ENCODE measurements around the gene CSF3. TPM values are rescaled to one million over a fixed set of nuclear protein-coding genes. Genes with fewer than 3 reads are reported as not detected.

Gene CSF3
- total and polyA plus RNA-seq, 3 donors from 2014 or later: 0.80 to 3.6 (median 2.4) TPM

- no peak for DNase-seq
- peak overlapping the region; percentile 86 to 100 for H3K4me3 ChIP-seq
- H3K27me3 ChIP-seq: no peaks in the 10 kb centered on the region
- WGBS, 2 donors: 0% methylated on average over 15 of the region's 15 CpGs
- H3K27ac ChIP-seq: peak overlapping the region; percentile 75 to 91
- H3K4me1 ChIP-seq: peaks cover 16% of the 10 kb centered on the region
- TF ChIP-seq, protein P1, sequence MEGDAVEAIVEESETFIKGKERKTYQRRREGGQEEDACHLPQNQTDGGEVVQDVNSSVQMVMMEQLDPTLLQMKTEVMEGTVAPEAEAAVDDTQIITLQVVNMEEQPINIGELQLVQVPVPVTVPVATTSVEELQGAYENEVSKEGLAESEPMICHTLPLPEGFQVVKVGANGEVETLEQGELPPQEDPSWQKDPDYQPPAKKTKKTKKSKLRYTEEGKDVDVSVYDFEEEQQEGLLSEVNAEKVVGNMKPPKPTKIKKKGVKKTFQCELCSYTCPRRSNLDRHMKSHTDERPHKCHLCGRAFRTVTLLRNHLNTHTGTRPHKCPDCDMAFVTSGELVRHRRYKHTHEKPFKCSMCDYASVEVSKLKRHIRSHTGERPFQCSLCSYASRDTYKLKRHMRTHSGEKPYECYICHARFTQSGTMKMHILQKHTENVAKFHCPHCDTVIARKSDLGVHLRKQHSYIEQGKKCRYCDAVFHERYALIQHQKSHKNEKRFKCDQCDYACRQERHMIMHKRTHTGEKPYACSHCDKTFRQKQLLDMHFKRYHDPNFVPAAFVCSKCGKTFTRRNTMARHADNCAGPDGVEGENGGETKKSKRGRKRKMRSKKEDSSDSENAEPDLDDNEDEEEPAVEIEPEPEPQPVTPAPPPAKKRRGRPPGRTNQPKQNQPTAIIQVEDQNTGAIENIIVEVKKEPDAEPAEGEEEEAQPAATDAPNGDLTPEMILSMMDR (IDR thresholded peaks at IDR 0.05): no peak
- TF ChIP-seq POLR2A (IDR thresholded peaks at IDR 0.05): no peak
- no peaks in the 10 kb centered on the region for H3K36me3 ChIP-seq (ENCODE audit: low read depth, missing control alignments)
- H3K9me3 ChIP-seq: no peaks in the 10 kb centered on the region
- intact Hi-C loops (cut with DNase I; ENCODE audit: low total_unique reads): no loop called here
These were observed 34.0 kb upstream of the CSF3 start for GRCh38 chr17:39981207-39981741.

DNA sequence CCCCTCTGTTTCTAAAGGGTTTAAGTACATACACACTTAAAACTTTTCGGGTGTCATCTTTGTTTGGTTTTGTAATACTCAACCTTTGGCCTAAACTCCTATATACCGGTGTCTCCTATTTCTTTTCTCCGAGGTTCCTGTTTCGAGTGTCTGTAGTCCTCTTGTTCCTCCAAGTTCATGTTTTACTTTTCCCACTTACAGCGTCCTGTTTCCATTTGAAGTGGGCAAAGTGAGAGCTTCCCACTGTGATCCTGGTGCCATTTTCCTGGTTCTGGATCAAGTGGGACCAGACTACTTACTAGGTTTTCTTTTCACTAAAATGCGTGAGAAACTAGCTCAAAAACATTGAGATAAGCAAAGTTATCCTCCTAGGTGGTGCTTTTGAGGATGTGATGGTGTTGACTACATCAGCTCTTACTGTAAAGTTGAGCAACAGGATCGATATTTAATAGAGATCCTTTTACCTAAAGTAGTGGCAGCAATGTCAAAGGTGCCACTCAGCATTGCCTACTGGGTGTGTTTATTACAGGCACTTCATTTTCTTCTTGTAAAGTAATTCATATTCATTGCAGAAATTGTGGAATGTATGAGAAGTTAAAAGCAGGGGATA, 33.4 kb upstream of the CSF3 start:
- intact Hi-C loops (cut with DNase I; ENCODE audit: low total_unique reads): no loop called here
- no peaks in the 10 kb centered on the region for H3K27me3 ChIP-seq
- H3K9me3 ChIP-seq: no peaks in the 10 kb centered on the region
- H3K4me1 ChIP-seq: peaks cover 16% of the 10 kb centered on the region
- H3K27ac ChIP-seq: peak overlapping the region in 1 of 2 donors; percentile 91
- TF ChIP-seq, protein P1 (IDR thresholded peaks at IDR 0.05): no peak
- TF ChIP-seq POLR2A (IDR thresholded peaks at IDR 0.05): no peak
- no peak for DNase-seq
- peaks cover 3% of the 10 kb centered on the region for H3K36me3 ChIP-seq (ENCODE audit: low read depth, missing control alignments)
- WGBS, 2 donors: 18 to 19% methylated on average over 7 of the region's 7 CpGs
- H3K4me3 ChIP-seq: peak overlapping the region; percentile 86 to 100

DNA sequence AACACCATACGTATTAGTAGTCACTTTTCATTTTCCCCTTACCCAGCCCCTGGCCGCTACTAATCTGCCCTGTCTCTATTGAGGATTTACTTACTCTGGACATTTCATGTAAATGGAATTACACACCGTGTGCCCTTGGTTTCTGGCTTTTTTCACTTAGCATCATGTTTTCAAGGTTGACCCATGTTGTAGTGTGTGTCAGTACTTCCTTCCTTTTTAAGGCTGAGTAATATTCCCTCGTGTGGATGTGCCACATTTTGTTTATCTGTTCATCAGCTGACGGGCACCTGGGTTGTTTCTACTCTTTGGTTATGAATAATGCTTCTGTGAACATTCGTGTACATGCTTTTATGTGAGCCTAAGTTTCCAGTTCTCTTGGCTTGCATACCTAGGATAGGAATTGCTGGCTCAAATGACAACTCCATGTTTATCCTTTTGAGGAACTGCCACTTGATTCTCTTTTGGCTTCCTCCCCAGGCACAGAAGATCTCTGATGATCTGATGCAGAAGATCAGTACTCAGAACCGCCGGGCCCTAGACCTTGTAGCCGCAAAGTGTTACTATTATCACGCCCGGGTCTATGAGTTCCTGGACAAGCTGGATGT, 26.9 kb upstream of the CSF3 start:
- Histone ChIP-seq H3K36me3 (ENCODE audit: low read depth, missing control alignments) (peaks cover 5% of the 10 kb centered on the region), H3K27me3 (no peaks in the 10 kb centered on the region), H3K27ac (no peak overlapping the region), H3K9me3 (no peaks in the 10 kb centered on the region), H3K4me1 (no peaks in the 10 kb centered on the region), H3K4me3 (no peak overlapping the region)
- TF ChIP-seq, protein P1 (IDR thresholded peaks at IDR 0.05): no peak
- no peak for DNase-seq
- intact Hi-C loops (cut with DNase I; ENCODE audit: low total_unique reads): no loop called here
- WGBS, 2 donors: 93 to 94% methylated on average over 11 of the region's 11 CpGs

DNA sequence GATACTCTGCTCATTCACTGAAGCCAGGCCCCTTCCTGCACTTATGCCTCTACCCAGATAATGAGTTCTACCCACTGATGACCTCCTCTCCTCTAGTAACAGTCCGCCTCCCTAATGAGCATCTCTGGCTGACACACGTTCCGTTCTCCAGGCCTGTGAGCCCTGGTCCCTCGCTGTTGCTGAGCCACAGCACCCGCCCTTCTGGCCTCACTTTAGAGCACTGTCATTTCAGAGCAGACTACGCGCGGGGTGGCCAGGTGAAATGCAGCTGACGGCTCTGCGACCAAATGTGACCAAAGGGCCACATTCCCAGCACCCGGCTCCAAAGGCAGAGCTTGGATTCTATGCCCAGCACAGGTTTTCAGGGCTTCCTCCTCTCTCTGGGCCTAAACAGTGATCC, 20.8 kb upstream of the CSF3 start:
- 84 to 91% methylated on average over 11 of the region's 11 CpGs for WGBS, 2 donors
- H3K27ac ChIP-seq: no peak overlapping the region
- H3K36me3 ChIP-seq (ENCODE audit: low read depth, missing control alignments): no peaks in the 10 kb centered on the region
- no peak overlapping the region for H3K4me3 ChIP-seq
- no peak for DNase-seq
- intact Hi-C loops (cut with DNase I; ENCODE audit: low total_unique reads): no loop called here
- TF ChIP-seq POLR2A (IDR thresholded peaks at IDR 0.05): no peak
- TF ChIP-seq, protein P1 (IDR thresholded peaks at IDR 0.05): no peak
- no peaks in the 10 kb centered on the region for H3K4me1 ChIP-seq
- H3K27me3 ChIP-seq: no peaks in the 10 kb centered on the region
- no peaks in the 10 kb centered on the region for H3K9me3 ChIP-seq

All from testis (tissue), 3 donors.